Upper lobe of left lung (tissue), 6 donors: ENCODE data around the gene TRIM14. TPM values are rescaled to one million over a fixed set of nuclear protein-coding genes. Genes with fewer than 3 reads are reported as not detected.

Experiments
- ATAC-seq, 2 donors: fragments of 200-7000 bp; cut with Tn5 transposase; one replicate each; pipeline ENCODE4 v1.9.1; 2022; ENCODE audit warnings: mild to moderate bottlenecking in 2 of 2, moderate library complexity in 2 of 2; ENCODE audit not compliant: low FRiP score in 2 of 2
- DNase-seq, 2 donors: peaks; one replicate each; pipeline ENCODE4 v3.0.0-alpha.2; 2019 to 2020
- H3K27ac ChIP-seq, 4 donors: fragments of 200-600 bp; sonication (generic); one replicate each; pipeline ENCODE4 v1.5.1; 2016 to 2019
- H3K27me3 ChIP-seq, 4 donors: fragments of 200-600 bp; sonication (generic); one replicate each; pipeline ENCODE4 v1.5.1; 2017 to 2019
- H3K36me3 ChIP-seq, 4 donors: fragments of 200-600 bp; sonication (generic); one replicate each; pipeline ENCODE4 v1.5.1; 2016 to 2019
- H3K4me1 ChIP-seq, 4 donors: fragments of 200-600 bp; sonication (generic); one replicate each; pipeline ENCODE4 v1.5.1; 2018 to 2019
- H3K4me3 ChIP-seq, 4 donors: fragments of 200-600 bp; sonication (generic); one replicate each; pipeline ENCODE4 v1.5.1; 2017 to 2019; ENCODE audit warnings: mild to moderate bottlenecking in 2 of 4, moderate library complexity in 1 of 4
- H3K9me3 ChIP-seq, 4 donors: fragments of 200-600 bp; sonication (generic); one replicate each; pipeline ENCODE4 v1.5.1; 2018 to 2019
- CTCF ChIP-seq, 6 experiments: fragments of 450-650 bp in 4 of 6; fragments of 200-600 bp in 2 of 6; sonication (generic) in 2 of 6; IDR thresholded peaks; one replicate each; pipeline ENCODE4 v1.5.1; 2016 to 2019; ENCODE audit warnings: antibody characterized with exemption in 6 of 6
- EP300 ChIP-seq, 4 donors: sonication (generic); formaldehyde crosslinking; IDR thresholded peaks; one replicate each; pipeline ENCODE4 v1.5.1; 2017; ENCODE audit warnings: antibody characterized with exemption in 4 of 4, control low read depth in 2 of 4
- POLR2A ChIP-seq, 4 donors: fragments of 450-650 bp; IDR thresholded peaks; one replicate each; pipeline ENCODE4 v1.5.1; 2016 to 2017; ENCODE audit warnings: antibody characterized with exemption in 4 of 4, mild to moderate bottlenecking in 2 of 4
- POLR2AphosphoS5 ChIP-seq, 2 donors: sonication (generic); formaldehyde crosslinking; IDR thresholded peaks; one replicate each; pipeline ENCODE4 v1.5.1; 2017; ENCODE audit warnings: antibody characterized with exemption in 2 of 2
- WGBS, 2 donors: methylation state at CpG; one replicate each; pipeline ENCODE4 v1.1.5; 2017 to 2018; 5-methylcytosine and 5-hydroxymethylcytosine counted together
- total RNA-seq, 6 donors: library from RNA; depleted of rRNA in 4 of 6; stranded (reverse); fragments of >200 nt in 4 of 6; gene quantifications; one replicate each; pipeline versions ENCODE4 v1.1.0 to v1.2.1, GENCODE V29; 2016 to 2021
- donor health status: DM: no; HTN: no; CAD: no; lungs with moderate emphysema.
- donor health status: DM: no; HTN: yes; CAD: no; lungs with severe emphysema.

The TRIM14 gene
- total RNA-seq, 6 donors from 2014 or later = 28.6 to 52.1 (median 46.2) TPM

GRCh38 chr9:98159790-98160189, 40.8 kb upstream of the TRIM14 start:
- peak in 1 of 2 donors; percentile 41 for ATAC-seq
- 73 to 97% methylated on average over 2 to 6 of the region's 6 CpGs for WGBS, 2 donors
- H3K4me1 ChIP-seq = peaks cover 0 to 6% (median 0%) of the 10 kb centered on the region in 4 donors
- peaks cover 0 to 9% (median 0%) of the 10 kb centered on the region in 4 donors for H3K36me3 ChIP-seq
- DNase-seq = no peak
- H3K27me3 ChIP-seq = no peaks in the 10 kb centered on the region
- TF ChIP-seq POLR2A (IDR thresholded peaks at IDR 0.05) (no peak), CTCF (IDR thresholded peaks at IDR 0.05) (no peak), EP300 (IDR thresholded peaks at IDR 0.05) (no peak), POLR2AphosphoS5 (IDR thresholded peaks at IDR 0.05) (no peak)
- H3K4me3 ChIP-seq = no peak overlapping the region
- H3K27ac ChIP-seq = no peak overlapping the region
- no peaks in the 10 kb centered on the region for H3K9me3 ChIP-seq

- H3K27me3 ChIP-seq = no peaks in the 10 kb centered on the region
- no peak overlapping the region for H3K27ac ChIP-seq
- H3K36me3 ChIP-seq = peaks cover 0 to 9% (median 0%) of the 10 kb centered on the region in 4 donors
- no peak for DNase-seq
- H3K9me3 ChIP-seq = no peaks in the 10 kb centered on the region
- H3K4me3 ChIP-seq = no peak overlapping the region
- peaks cover 0 to 6% (median 0%) of the 10 kb centered on the region in 4 donors for H3K4me1 ChIP-seq
- TF ChIP-seq CTCF (IDR thresholded peaks at IDR 0.05) = no peak
- TF ChIP-seq POLR2A (IDR thresholded peaks at IDR 0.05) = no peak
- no peak for TF ChIP-seq EP300 (IDR thresholded peaks at IDR 0.05)
- TF ChIP-seq POLR2AphosphoS5 (IDR thresholded peaks at IDR 0.05) = no peak
- WGBS, 2 donors = 90 to 92% methylated on average over 5 of the region's 5 CpGs
- ATAC-seq = no peak
Observed at GRCh38 chr9:98159301-98159700, 40.3 kb upstream of the TRIM14 start.

GRCh38 chr9:98158071-98158831, 39.2 kb upstream of the TRIM14 start:
- Histone ChIP-seq H3K4me3 (no peak overlapping the region), H3K27ac (no peak overlapping the region), H3K4me1 (peaks cover 0 to 6% (median 0%) of the 10 kb centered on the region in 4 donors), H3K27me3 (no peaks in the 10 kb centered on the region), H3K9me3 (no peaks in the 10 kb centered on the region), H3K36me3 (peaks cover 0 to 9% (median 0%) of the 10 kb centered on the region in 4 donors)
- WGBS, 2 donors = 62 to 71% methylated on average over 4 of the region's 4 CpGs
- ATAC-seq (peak; percentile 53 to 73), DNase-seq (peak in 1 of 2 donors; percentile 81)
- TF ChIP-seq POLR2AphosphoS5 (IDR thresholded peaks at IDR 0.05) (no peak), EP300 (IDR thresholded peaks at IDR 0.05) (no peak), CTCF (IDR thresholded peaks at IDR 0.05) (no peak), POLR2A (IDR thresholded peaks at IDR 0.05) (no peak)

GRCh38 chr9:98157372-98157771, 38.4 kb upstream of the TRIM14 start:
- ATAC-seq = no peak
- Histone ChIP-seq H3K4me3 (no peak overlapping the region), H3K27me3 (no peaks in the 10 kb centered on the region), H3K36me3 (peaks cover 0 to 9% (median 0%) of the 10 kb centered on the region in 4 donors), H3K27ac (peak overlapping the region in 1 of 4 donors; percentile 2), H3K4me1 (peaks cover 0 to 6% (median 0%) of the 10 kb centered on the region in 4 donors), H3K9me3 (no peaks in the 10 kb centered on the region)
- 95 to 98% methylated on average over 8 to 10 of the region's 10 CpGs for WGBS, 2 donors
- TF ChIP-seq POLR2AphosphoS5 (IDR thresholded peaks at IDR 0.05) = no peak
- no peak for TF ChIP-seq CTCF (IDR thresholded peaks at IDR 0.05)
- no peak for TF ChIP-seq EP300 (IDR thresholded peaks at IDR 0.05)
- no peak for TF ChIP-seq POLR2A (IDR thresholded peaks at IDR 0.05)
- DNase-seq = no peak
